ENCODE data around the gene RBM34.

GRCh38 chr1:235138821-235139220, 22.2 kb downstream of the RBM34 start:
- TF ChIP-seq CTCF (conservative IDR thresholded peaks at IDR 0.05), result no peak
- no peak for TF ChIP-seq ZFX (IDR thresholded peaks at IDR 0.05)

Data from C4-2B (cell line).